Measurements from ENCODE around the gene EGFL8. TPM values are rescaled to one million over a fixed set of nuclear protein-coding genes. Genes with fewer than 3 reads are reported as not detected.

Gene EGFL8
- total and polyA plus RNA-seq, 12 donors: 6.7 to 32.8 (median 8.4) TPM

DNA sequence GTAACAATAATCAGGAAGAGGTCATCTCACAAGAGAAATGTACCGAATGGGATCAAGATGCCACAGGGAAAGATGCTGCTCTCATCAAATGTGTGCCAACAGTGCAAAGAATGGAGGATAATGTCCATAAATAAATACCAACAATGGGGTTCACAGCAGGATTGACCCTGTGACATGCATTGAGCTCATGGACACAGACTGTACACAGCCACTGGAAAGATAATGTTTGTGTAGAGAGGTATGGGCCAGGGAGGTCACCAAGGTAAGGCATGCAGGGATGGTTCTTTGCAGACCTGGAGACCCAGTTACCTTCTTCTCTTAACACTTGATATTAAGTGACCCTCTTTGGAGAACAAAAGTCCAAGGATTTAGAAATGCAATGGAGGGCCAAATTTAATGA, 10.0 kb downstream of the EGFL8 start:
- DNase-seq (no peak), ATAC-seq (no peak)
- Histone ChIP-seq H3K27ac (no peak overlapping the region), H3K4me1 (peaks cover 2 to 52% (median 32%) of the 10 kb centered on the region in 9 donors), H3K36me3 (peaks cover 0 to 19% (median 5%) of the 10 kb centered on the region in 9 donors), H3K4me3 (peak overlapping the region in 2 of 10 donors; percentile 67 to 90), H3K27me3 (no peaks in the 10 kb centered on the region), H3K9me3 (no peaks in the 10 kb centered on the region)
- TF ChIP-seq, protein P1, sequence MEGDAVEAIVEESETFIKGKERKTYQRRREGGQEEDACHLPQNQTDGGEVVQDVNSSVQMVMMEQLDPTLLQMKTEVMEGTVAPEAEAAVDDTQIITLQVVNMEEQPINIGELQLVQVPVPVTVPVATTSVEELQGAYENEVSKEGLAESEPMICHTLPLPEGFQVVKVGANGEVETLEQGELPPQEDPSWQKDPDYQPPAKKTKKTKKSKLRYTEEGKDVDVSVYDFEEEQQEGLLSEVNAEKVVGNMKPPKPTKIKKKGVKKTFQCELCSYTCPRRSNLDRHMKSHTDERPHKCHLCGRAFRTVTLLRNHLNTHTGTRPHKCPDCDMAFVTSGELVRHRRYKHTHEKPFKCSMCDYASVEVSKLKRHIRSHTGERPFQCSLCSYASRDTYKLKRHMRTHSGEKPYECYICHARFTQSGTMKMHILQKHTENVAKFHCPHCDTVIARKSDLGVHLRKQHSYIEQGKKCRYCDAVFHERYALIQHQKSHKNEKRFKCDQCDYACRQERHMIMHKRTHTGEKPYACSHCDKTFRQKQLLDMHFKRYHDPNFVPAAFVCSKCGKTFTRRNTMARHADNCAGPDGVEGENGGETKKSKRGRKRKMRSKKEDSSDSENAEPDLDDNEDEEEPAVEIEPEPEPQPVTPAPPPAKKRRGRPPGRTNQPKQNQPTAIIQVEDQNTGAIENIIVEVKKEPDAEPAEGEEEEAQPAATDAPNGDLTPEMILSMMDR (IDR thresholded peaks at IDR 0.05): no peak
- intact Hi-C loops (cut with DNase I): loop anchor here in 4 of 10 donors (10.0 kb wide), 2 partner anchors 50 to 1030 kb away; partner anchors contain the start of genes ATF6B (in 3 of the 4), HSD17B8 (in 1 of the 4), RING1 (in 1 of the 4) and RXRB (in 1 of the 4)
- 75 to 94% methylated on average over 1 of the region's 1 CpG for WGBS, 2 donors

DNA sequence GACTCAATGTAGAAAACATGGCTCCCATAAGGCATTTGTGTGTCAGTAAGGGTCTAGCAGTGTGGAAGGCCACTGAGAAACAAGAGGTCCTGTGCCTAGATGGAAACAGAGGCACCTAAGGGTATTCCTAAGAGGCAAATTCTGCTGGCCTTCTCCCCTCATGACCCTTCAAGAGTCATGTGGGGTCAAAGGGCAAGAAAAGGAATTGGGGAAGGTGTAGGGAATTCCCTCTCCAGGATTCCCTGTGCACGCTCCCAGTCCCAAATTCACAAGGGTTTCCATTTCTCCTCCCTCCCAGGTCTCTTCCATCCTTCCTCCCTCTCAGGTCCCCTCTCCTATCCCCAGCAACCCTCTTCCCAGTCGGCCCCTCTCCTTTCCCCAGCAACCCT, 10.9 kb downstream of the EGFL8 start:
- peak overlapping the region; percentile 63 to 93 (median 86) for H3K4me3 ChIP-seq
- TF ChIP-seq, protein P1 (IDR thresholded peaks at IDR 0.05): no peak
- intact Hi-C loops (cut with DNase I): loop anchor here in 4 of 10 donors (10.0 kb wide), 2 partner anchors 51 to 1029 kb away; partner anchors contain the start of genes ATF6B (in 3 of the 4), HSD17B8 (in 1 of the 4), RING1 (in 1 of the 4) and RXRB (in 1 of the 4)
- peaks cover 8 to 61% (median 40%) of the 10 kb centered on the region in 9 donors for H3K4me1 ChIP-seq
- H3K27me3 ChIP-seq: no peaks in the 10 kb centered on the region
- H3K27ac ChIP-seq: peak overlapping the region; percentile 70 to 98 (median 94)
- no peak for ATAC-seq
- 4 to 9% methylated on average over 2 of the region's 2 CpGs for WGBS, 2 donors
- no peaks in the 10 kb centered on the region for H3K9me3 ChIP-seq
- DNase-seq: no peak
- H3K36me3 ChIP-seq: peaks cover 0 to 19% (median 5%) of the 10 kb centered on the region in 9 donors

DNA sequence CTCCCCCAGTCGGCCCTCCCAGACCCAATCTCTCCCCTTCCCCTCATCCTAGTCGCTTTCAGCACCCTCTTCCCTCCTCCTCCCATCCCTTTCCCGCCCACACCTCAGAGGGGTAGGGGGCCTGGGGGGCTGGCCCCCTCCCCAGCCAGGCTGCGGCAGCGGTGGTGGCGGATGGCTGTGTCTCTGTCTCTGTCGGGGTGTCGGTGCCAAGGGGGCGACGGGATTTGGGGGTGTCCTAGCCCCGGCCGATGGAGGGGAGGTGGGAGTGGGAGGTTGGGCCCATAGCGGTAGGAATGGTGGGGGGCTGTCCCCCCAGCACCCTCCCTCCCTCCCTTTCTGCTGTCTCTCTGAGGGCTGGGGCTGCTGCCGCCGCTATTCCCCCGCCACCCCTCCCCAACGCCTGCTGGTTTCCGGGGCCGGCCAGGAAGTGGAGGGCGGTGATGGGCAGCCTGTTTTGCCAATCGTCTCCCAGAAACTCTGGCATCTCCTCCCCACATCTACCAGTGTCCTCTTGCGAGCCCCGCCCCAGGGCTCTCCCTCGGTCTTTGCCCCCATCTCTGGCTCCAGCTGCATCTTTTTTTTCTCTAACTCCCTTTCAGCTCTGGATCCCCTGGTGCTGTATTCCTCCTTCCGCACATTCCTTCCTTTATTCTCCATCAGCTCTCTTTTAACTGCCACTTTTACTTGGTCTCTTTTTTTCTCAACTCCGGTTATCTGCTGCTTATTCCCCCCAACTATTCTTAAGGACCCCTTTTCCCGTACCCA, 11.5 kb downstream of the EGFL8 start, which contains the start of gene AGPAT1:
Gene AGPAT1, minus strand, starts transcription at position 374 of the 765 bp plus-strand sequence. CDS start 4,588 bp downstream, outside the sequence.
- no peaks in the 10 kb centered on the region for H3K27me3 ChIP-seq
- TF ChIP-seq, protein P1 (IDR thresholded peaks at IDR 0.05): no peak
- DNase-seq: peak; percentile 98 to 99
- H3K4me3 ChIP-seq: peak within 1 kb of the TSS; percentile 63 to 93 (median 86)
- peak; percentile 71 to 80 (median 76) for ATAC-seq
- H3K9me3 ChIP-seq: no peaks in the 10 kb centered on the region
- H3K27ac ChIP-seq: peak within 1 kb of the TSS; percentile 93 to 98 (median 94)
- peaks cover 0 to 18% (median 5%) of the 10 kb centered on the region in 9 donors for H3K36me3 ChIP-seq
- intact Hi-C loops (cut with DNase I): loop anchor here in 6 of 10 donors (1.0 to 10.0 kb wide), 5 partner anchors 21 to 1029 kb away; partner anchors contain the start of genes ATF6B (in 4 of the 6), PPT2 (in 2 of the 6), HSD17B8 (in 1 of the 6) and RING1 (in 1 of the 6)
- 1% methylated on average over 20 to 27 of the region's 27 CpGs for WGBS, 2 donors
- peaks cover 8 to 66% (median 43%) of the 10 kb centered on the region in 9 donors for H3K4me1 ChIP-seq

DNA sequence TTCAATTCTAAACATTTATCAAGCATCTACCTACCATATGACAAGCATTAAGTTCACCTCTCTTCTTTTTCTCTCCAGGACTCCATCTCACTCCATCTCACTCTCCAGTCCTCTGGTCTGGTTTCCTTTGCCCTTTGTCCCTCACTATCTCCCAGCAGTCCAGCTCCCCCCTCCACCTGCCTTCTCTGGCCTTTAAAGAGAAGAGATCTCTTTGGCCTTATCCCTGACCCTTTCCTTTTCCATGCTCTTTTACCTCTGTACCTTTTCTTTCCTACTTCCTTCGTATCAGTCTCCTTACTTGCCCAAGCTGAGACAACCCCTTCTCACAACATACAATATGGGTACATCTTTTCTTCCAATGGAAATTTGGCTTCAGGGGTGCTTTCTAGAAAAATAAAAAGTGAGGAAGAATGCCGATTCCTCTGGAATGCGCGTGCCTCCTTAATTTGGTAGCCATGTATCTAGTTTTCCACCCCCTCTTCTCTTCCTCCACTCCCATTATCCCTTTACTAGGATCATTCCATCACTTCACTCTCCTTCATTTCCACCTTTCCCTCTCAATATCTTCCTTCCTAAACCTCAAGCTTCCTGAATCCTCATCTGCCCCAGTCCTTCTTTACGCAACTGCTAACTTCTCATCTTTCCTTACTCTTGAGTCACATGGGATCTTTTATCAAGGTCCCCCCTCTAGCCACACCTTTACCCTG, 12.2 kb downstream of the EGFL8 start:
- Histone ChIP-seq H3K4me3 (peak overlapping the region; percentile 23 to 93 (median 86)), H3K4me1 (peaks cover 8 to 74% (median 46%) of the 10 kb centered on the region in 9 donors), H3K36me3 (peaks cover 0 to 21% (median 5%) of the 10 kb centered on the region in 9 donors), H3K27ac (peak overlapping the region; percentile 93 to 98 (median 94)), H3K27me3 (no peaks in the 10 kb centered on the region), H3K9me3 (no peaks in the 10 kb centered on the region)
- 17 to 31% methylated on average over 5 of the region's 5 CpGs for WGBS, 2 donors
- DNase-seq: no peak
- intact Hi-C loops (cut with DNase I): loop anchor here in 6 of 10 donors (1.0 to 10.0 kb wide), 5 partner anchors 22 to 1028 kb away; partner anchors contain the start of genes ATF6B (in 4 of the 6), PPT2 (in 2 of the 6), HSD17B8 (in 1 of the 6) and RING1 (in 1 of the 6)
- TF ChIP-seq, protein P1 (IDR thresholded peaks at IDR 0.05): no peak
- no peak for ATAC-seq

Measured in heart right ventricle (tissue), 16 donors.